Ishikawa (cell line): ENCODE measurements around the gene EPM2A.

Experiments
- CEBPB ChIP-seq: IDR thresholded peaks from 2 replicates; pipeline ENCODE4 v1.6.1; 2012
- CREB1 ChIP-seq: IDR thresholded peaks from 2 replicates; pipeline ENCODE4 v1.6.1; 2012; ENCODE audit warnings: low read depth
- EGR1 ChIP-seq: IDR thresholded peaks from 2 replicates; pipeline ENCODE4 v1.6.1; 2012
- RAD21 ChIP-seq: IDR thresholded peaks from 2 replicates; pipeline ENCODE4 v1.6.1; 2012; ENCODE audit warnings: low read depth
- REST ChIP-seq: IDR thresholded peaks from 2 replicates; pipeline ENCODE4 v1.6.1; 2012; ENCODE audit warnings: low read depth, mild to moderate bottlenecking
- TAF1 ChIP-seq: IDR thresholded peaks from 2 replicates; pipeline ENCODE4 v1.6.1; 2012; ENCODE audit warnings: low read depth, mild to moderate bottlenecking
- YY1 ChIP-seq: IDR thresholded peaks from 2 replicates; pipeline ENCODE4 v1.6.1; 2012; ENCODE audit warnings: low read depth
- ZBTB7A ChIP-seq: IDR thresholded peaks from 2 replicates; pipeline ENCODE4 v1.6.1; 2012; ENCODE audit warnings: low read depth
- TF ChIP-seq, protein P1 (sequence below): IDR thresholded peaks from 2 replicates; pipeline ENCODE4 v1.6.1; 2012

GRCh38 chr6:145745861-145746260 is 10.5 kb upstream of the EPM2A start:
- TF ChIP-seq ZBTB7A (no peak), REST (no peak), TAF1 (no peak), EGR1 (no peak), RAD21 (no peak), CREB1 (no peak), YY1 (no peak), CEBPB (no peak)
- TF ChIP-seq, protein P1, sequence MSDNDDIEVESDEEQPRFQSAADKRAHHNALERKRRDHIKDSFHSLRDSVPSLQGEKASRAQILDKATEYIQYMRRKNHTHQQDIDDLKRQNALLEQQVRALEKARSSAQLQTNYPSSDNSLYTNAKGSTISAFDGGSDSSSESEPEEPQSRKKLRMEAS = no peak
